Jurkat, Clone E6-1 (cell line): ENCODE measurements around the gene CRYGB.
"Not testable (repeated sequence)": the region's sequence is repeated elsewhere in the genome, so short reads cannot be mapped to it uniquely, and the experiment has no call there.

Experiments used
- DNase-seq: peaks from one replicate; pipeline ENCODE4 v3.0.0-alpha.2; 2011; ENCODE audit warnings: low read depth, low spot score
- H3K4me3 ChIP-seq: 2 replicates; pipeline ENCODE4 v1.5.1; 2011; ENCODE audit warnings: mild to moderate bottlenecking, low read length, control low read depth, moderate library complexity

Gene CRYGB

GRCh38 chr2:208125251-208125650 lies 20.7 kb downstream of the CRYGB start:
- H3K4me3 ChIP-seq, result no peak overlapping the region
- DNase-seq, result no peak

GRCh38 chr2:208124013-208124715 lies 21.8 kb downstream of the CRYGB start, which contains the start of gene CRYGD:
CRYGD (minus strand) TSS chr2:208124524; CDS start chr2:208124473, 51 bp downstream.
- not testable (repeated sequence) for H3K4me3 ChIP-seq, DNase-seq

GRCh38 chr2:208122248-208122647 lies 23.7 kb downstream of the CRYGB start:
- no peak for DNase-seq
- H3K4me3 ChIP-seq, result no peak overlapping the region

GRCh38 chr2:208118918-208119317 lies 27.0 kb downstream of the CRYGB start:
- DNase-seq, result no peak
- no peak overlapping the region for H3K4me3 ChIP-seq

DNA sequence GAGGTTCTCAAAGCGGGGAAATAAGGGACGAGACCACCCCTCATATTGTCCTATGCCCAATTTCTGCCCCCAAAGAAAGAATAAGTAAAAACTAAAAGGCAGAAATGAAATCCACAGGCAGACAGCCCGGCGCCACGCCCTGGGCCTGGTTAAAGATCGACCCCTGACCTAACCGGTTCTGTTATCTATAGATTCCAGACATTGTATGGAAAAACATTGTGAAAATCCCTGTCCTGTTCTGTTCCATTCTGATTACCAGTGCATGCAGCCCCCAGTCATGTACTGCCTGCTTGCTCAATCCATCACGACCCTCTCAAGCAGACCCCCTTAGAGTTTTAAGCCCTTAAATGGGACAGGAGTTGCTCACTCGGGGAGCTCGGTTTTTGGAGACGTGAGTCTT lies 28.6 kb downstream of the CRYGB start:
- not testable (repeated sequence) for DNase-seq, H3K4me3 ChIP-seq

DNA sequence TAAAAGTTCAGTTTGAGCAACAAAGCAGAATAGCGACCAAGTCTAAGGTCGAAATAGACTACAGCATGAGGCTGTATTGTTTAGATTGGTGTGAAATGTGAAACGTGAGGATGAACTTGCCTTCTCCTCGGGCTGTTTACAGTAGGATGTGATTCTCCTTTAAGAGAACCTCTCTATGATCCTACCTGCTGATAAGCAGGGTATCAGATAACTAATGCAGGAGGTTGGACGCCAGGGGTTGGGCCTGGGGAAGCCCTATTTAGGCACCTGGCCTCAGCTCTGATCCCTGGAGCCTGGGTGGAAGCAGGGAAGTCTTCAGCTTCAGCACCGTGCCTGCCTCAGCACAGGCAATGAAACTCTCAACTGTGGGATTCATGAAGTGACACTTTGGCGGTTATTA lies 33.0 kb downstream of the CRYGB start:
- H3K4me3 ChIP-seq, result no peak overlapping the region
- no peak for DNase-seq

GRCh38 chr2:208112273-208112745 lies 33.6 kb downstream of the CRYGB start:
- not testable (repeated sequence) for DNase-seq, H3K4me3 ChIP-seq

- H3K4me3 ChIP-seq, result no peak overlapping the region
- DNase-seq, result no peak
Observed at GRCh38 chr2:208103616-208104015, 42.3 kb downstream of the CRYGB start.

DNA sequence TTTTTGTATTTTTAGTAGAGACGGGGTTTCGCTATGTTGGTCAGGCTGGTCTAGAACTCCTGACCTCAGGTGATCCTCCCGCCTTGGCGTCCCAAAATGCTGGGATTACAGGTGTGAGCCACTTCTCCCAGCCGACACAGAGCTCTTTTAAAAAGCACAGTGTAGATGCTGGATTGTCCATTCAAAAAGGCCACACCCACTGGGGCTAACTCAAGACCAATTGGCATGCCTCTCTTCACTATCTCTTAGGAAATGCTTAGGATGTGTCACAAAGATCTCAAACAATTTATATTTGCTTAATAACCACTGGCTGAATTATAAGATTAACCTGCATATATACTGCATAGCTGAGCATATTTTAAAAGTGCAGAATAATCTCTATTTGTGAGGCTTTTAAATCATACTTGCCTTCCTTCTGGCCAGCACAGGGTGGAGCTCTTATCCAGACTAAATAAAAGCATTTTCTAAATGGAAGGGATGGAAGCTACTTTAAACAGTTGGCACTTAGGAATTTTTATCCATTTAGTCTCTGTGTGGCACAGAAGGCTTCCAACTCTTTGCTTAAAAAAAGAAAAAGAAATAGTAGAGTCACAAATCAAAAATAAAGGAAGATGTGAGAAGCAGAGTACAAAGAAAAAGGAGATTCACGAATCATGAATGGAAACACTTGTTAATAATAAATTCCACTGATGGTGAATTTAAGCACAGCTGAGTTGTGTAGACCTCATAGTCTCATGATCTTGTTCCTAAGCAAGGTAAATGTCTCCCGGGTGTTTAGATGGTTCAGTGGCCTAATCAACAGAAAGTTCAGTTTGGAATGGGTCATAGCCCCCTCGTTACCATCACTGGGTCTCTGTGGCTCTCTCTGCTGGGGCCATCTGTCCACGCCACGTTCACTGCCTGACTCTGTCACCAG lies 44.0 kb downstream of the CRYGB start:
- no peak for DNase-seq
- no peak overlapping the region for H3K4me3 ChIP-seq

- peak; percentile 55 for DNase-seq
- no peak overlapping the region for H3K4me3 ChIP-seq
Observed at GRCh38 chr2:208099682-208100470, 46.1 kb downstream of the CRYGB start.

DNA sequence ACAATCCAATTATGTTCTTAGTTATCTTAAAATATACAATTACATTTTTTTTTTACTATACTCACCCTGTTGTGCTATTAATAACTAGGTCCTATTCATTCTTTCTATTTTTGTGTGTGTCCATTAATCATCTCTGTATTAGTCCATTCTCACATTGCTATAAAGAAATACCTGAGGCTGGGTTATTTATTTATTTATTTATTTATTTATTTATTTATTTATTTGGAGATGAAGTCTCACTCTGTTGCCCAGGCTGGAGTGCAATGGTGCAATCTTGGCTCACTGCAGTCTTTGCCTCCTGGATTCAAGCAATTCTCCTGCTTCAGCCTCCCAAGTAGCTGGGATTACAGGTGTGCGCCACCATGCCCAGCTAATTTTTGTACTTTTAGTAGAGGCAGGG lies 47.3 kb downstream of the CRYGB start:
- not testable (repeated sequence) for DNase-seq, H3K4me3 ChIP-seq

DNA sequence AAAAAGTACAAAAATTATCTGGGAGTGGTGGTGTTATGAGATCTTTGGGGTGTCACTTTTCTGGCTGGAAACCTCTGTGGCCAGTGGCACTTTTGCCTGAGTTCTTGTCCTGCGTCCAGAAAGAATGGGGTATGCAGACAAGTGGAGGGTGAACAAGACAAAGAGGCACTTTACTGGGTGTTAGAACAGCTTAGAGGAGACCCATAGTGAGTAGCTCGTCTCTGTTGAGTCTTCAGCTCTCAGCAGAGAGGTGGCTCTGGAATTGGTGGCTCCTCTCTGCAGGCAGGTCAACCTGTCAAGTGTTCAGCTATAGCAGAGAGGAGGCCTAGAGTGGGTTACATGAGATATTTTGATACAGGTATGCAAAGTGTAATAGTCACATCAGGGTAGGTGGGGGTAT lies 47.7 kb downstream of the CRYGB start:
- no peak for DNase-seq
- no peak overlapping the region for H3K4me3 ChIP-seq

DNA sequence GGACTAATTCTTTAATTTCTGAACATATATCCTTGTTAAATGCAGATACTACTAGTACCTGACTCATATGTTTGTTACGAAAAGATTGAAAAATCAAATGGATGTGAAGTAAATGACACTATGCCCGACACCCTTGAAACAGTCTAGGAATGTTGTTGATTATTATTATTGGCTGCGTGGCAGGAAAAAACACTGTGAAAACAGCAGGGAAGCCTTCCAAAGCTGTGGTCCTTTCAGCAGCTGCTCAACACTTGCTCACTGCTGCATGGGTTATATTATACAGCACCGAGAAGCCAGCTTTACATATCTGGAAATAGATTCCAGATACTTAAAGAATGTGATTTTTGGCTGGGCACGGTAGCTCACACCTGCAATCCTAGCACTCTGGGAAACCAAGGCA lies 48.2 kb downstream of the CRYGB start:
- DNase-seq, result no peak
- no peak overlapping the region for H3K4me3 ChIP-seq

- H3K4me3 ChIP-seq, result no peak overlapping the region
- DNase-seq, result no peak
Observed at GRCh38 chr2:208097313-208097712, 48.6 kb downstream of the CRYGB start.

DNA sequence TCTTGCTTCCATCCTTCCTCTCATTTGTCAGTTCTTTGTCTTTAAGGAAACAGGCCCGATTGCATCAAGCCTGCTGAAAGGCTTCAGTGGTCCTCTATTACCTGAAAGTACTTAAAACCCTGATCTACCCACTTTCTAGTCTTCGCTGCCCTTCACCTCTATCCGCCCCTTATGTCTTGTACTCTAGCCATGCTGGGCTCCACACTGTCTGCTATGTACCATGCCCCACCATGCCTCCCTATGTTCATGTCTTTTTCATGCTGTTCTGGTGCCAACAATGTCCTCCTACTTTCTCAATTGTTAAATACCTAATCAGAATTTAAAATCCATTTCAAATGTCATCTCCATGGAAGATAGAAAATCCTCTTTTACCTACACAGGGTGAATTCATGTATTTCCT lies 49.9 kb downstream of the CRYGB start:
- no peak for DNase-seq
- no peak overlapping the region for H3K4me3 ChIP-seq

DNA sequence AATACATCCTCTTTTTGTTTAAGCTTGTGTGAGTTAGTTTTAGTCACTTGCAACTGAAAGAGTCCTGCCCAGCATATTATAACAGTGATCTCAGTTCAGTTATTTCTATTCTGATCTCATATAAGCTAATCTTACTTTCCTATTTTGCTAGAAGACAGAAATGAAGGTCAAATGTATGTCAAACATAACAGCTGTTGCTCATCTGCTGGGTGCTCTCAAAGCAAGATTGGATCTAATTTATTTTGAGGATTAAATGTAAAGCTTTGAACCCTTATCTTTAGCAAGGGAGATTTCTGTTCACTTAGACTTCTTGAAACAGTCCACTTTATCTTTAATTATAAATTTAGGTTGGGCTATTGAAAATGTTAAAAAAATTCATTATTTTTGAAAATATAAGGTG lies 52.8 kb downstream of the CRYGB start:
- DNase-seq, result no peak
- H3K4me3 ChIP-seq, result no peak overlapping the region
